22Rv1 (cell line): ENCODE results near the gene RLN1.

ENCODE experiments used
- CTCF ChIP-seq: fragments of 450-650 bp; IDR thresholded peaks from 2 replicates; pipeline ENCODE4 v1.5.1; 2017; ENCODE audit warnings: mild to moderate bottlenecking
- ZFX ChIP-seq: fragments of 450-650 bp; IDR thresholded peaks from 2 replicates; pipeline ENCODE4 v1.6.1; 2017; ENCODE audit warnings: antibody characterized with exemption, borderline replicate concordance

- TF ChIP-seq CTCF = no peak
- no peak for TF ChIP-seq ZFX
Observed at GRCh38 chr9:5355226-5355625, 15.6 kb upstream of the RLN1 start.
